GM10248 (cell line): ENCODE data around the gene SHOX.
"Not testable (repeated sequence)": the region's sequence is repeated elsewhere in the genome, so short reads cannot be mapped to it uniquely, and the experiment has no call there.

Experiments
- CTCF ChIA-PET: fragments of 300-600 bp; sonication (Branson Sonifier 250); formaldehyde crosslinking; extraction: SDS; loops from one replicate; lab custom pipeline; 2021; ENCODE audit warnings: antibody characterized with exemption; lab: Yijun Ruan, JAX
- POLR2A ChIA-PET: fragments of 350-650 bp; sonication (Branson Sonifier 250); formaldehyde crosslinking; extraction: SDS; loops from one replicate; lab custom pipeline; 2020; ENCODE audit warnings: antibody characterized with exemption; lab: Yijun Ruan, JAX
- DNase-seq: peaks from one replicate; pipeline ENCODE4 v3.0.0; 2012; ENCODE audit errors: extremely low spot score
- TF ChIP-seq, protein P1 (sequence below): IDR thresholded peaks from 2 replicates; pipeline ENCODE4 v1.5.1; 2012; ENCODE audit warnings: mild to moderate bottlenecking, low read depth; ENCODE audit errors: extremely low read depth, missing control alignments, control extremely low read depth

The SHOX gene

DNA sequence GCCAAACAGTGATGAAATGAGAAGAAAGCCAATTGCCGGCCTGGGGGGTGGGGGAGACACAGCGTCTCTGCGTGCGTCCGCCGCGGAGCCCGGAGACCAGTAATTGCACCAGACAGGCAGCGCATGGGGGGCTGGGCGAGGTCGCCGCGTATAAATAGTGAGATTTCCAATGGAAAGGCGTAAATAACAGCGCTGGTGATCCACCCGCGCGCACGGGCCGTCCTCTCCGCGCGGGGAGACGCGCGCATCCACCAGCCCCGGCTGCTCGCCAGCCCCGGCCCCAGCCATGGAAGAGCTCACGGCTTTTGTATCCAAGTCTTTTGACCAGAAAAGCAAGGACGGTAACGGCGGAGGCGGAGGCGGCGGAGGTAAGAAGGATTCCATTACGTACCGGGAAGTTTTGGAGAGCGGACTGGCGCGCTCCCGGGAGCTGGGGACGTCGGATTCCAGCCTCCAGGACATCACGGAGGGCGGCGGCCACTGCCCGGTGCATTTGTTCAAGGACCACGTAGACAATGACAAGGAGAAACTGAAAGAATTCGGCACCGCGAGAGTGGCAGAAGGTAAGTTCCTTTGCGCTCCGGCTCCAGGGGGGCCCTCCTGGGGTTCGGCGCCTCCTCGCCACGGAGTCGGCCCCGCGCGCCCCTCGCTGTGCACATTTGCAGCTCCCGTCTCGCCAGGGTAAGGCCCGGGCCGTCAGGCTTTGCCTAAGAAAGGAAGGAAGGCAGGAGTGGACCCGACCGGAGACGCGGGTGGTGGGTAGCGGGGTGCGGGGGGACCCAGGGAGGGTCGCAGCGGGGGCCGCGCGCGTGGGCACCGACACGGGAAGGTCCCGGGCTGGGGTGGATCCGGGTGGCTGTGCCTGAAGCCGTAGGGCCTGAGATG lies at the start of gene SHOX:
SHOX (plus strand) TSS at position 180 of the 885 bp plus-strand sequence; CDS start at position 287, 107 bp downstream.
- DNase-seq: no peak
- ChIA-PET POLR2A (no interaction called here), CTCF (no interaction called here)
- TF ChIP-seq, protein P1, sequence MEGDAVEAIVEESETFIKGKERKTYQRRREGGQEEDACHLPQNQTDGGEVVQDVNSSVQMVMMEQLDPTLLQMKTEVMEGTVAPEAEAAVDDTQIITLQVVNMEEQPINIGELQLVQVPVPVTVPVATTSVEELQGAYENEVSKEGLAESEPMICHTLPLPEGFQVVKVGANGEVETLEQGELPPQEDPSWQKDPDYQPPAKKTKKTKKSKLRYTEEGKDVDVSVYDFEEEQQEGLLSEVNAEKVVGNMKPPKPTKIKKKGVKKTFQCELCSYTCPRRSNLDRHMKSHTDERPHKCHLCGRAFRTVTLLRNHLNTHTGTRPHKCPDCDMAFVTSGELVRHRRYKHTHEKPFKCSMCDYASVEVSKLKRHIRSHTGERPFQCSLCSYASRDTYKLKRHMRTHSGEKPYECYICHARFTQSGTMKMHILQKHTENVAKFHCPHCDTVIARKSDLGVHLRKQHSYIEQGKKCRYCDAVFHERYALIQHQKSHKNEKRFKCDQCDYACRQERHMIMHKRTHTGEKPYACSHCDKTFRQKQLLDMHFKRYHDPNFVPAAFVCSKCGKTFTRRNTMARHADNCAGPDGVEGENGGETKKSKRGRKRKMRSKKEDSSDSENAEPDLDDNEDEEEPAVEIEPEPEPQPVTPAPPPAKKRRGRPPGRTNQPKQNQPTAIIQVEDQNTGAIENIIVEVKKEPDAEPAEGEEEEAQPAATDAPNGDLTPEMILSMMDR: no peak

DNA sequence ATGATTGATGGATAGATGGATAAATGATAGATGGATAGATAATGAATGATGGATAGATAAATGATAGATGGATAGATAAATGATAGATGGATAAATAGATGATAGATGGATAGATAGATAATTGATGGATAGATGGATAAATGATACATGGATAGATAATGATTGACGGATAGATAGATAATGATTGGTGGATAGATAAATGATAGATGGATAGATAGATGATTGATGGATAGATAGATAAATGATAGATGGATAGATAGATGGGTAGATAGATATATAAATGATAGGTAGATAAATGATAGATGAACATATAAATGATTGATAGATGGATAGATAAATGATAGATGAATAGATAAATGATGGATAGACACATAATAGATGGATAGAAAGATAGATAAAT lies 49.5 kb upstream of the SHOX start:
- CTCF ChIA-PET: no interaction called here
- DNase-seq: no peak
- POLR2A ChIA-PET: no interaction called here
- TF ChIP-seq, protein P1: no peak

DNA sequence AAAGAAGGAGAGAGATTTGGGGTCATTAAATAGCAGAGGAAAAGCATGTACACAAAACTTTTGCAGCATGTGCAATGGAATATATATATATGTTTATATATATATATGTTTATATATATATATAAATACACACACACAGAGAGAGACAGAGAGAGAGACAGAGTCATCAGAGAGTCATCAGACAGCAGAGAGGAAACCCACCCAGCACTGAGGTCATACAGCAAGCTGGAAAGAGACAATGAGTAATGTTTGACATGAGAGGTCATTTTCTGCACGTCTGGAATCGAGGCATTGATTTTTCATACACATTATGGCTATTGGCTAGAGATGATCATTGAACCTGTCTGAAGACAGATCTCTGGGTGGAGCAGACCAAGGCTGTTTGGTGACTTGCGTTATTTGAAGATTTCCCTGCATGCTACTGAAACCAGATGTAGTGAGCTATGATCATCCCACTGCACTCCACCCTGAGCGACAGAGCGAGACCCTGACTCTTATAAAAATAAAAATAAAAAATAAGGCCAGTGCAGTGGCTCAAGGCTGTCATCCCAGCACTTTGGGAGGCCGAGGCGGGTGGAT lies 48.8 kb upstream of the SHOX start:
- TF ChIP-seq, protein P1: no peak
- ChIA-PET POLR2A (no interaction called here), CTCF (no interaction called here)
- DNase-seq: no peak

DNA sequence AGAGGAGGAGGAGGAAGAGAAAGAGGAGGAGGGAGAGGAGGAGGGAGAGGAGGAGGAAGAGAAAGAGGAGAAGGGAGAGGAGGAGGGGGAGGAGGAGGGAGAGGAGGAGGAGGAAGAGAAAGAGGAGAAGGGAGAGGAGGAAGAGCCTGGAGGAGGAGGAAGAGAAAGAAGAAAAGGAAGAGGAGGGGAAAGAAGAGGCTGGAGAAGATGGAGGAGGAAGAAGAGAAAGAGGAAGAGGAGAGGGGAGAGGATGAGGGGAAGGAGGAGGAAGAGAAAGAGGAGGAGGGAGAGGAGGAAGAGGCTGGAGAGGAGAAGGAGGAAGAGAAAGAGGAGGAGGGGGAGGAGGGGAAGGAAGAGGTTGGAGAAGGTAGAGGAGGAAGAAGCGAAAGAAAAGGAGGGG lies 46.0 kb upstream of the SHOX start:
- DNase-seq: no peak
- TF ChIP-seq, protein P1: no peak
- CTCF ChIA-PET: no interaction called here
- POLR2A ChIA-PET: no interaction called here

DNA sequence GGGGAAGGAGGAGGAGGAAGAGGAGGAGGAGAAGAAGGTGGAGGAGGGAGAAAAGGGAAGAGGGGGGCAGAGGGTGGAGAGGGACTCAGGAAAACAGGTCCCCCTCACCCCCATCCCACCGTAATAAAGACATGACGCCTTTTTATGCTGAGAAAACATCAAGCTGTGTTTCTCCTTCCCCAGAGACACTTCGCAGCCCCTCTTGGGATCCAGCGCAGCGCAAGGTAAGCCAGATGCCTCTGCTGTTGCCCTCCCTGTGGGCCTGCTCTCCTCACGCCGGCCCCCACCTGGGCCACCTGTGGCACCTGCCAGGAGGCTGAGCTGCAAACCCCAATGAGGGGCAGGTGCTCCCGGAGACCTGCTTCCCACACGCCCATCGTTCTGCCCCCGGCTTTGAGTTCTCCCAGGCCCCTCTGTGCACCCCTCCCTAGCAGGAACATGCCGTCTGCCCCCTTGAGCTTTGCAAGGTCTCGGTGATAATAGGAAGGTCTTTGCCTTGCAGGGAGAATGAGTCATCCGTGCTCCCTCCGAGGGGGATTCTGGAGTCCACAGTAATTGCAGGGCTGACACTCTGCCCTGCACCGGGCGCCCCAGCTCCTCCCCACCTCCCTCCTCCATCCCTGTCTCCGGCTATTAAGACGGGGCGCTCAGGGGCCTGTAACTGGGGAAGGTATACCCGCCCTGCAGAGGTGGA lies 45.3 kb upstream of the SHOX start:
- no peak for DNase-seq
- ChIA-PET CTCF (no interaction called here), POLR2A (no interaction called here)
- TF ChIP-seq, protein P1: no peak

DNA sequence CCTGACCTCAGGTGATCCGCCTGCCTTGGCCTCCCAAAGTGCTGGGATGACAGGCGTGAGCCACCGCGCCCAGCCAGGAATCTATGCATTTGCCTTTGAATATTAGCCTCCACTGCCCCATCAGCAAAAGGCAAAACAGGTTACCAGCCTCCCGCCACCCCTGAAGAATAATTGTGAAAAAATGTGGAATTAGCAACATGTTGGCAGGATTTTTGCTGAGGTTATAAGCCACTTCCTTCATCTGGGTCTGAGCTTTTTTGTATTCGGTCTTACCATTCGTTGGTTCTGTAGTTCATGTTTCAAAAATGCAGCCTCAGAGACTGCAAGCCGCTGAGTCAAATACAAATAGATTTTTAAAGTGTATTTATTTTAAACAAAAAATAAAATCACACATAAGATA lies 44.2 kb upstream of the SHOX start:
- ChIA-PET POLR2A (no interaction called here), CTCF (no interaction called here)
- DNase-seq: no peak
- TF ChIP-seq, protein P1: no peak

DNA sequence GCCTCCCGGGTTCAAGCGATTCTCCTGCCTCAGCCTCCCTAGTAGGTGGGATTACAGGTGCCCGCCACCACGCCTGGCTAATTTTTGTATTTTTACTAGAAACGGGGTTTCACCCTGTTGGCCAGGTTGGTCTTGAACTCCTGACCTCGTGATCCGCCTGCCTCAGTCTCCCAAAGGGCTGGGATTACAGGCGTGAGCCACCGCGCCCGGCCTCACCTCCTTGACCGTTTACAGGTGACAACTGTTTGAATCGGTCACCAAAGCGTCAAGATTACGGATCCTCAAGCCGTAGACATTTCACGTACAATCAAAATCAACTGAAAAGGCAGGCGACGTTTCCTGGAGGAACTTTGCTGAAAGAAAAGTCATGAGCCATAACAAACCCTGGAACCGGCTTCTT lies 41.3 kb upstream of the SHOX start:
- CTCF ChIA-PET, POLR2A ChIA-PET: not testable (repeated sequence)

More for the DNA sequence above, 41.3 kb upstream of the SHOX start:
- not testable (repeated sequence) for DNase-seq
